Glutamatergic neuron (in vitro differentiated cells): Measurements from ENCODE around the gene CEP104. TPM values are rescaled to one million over a fixed set of nuclear protein-coding genes. Genes with fewer than 3 reads are reported as not detected.

Experiments
- DNase-seq: peaks from one replicate; pipeline ENCODE4 v3.0.0; 2022
- H3K27ac Mint-ChIP-seq: one replicate; pipeline ENCODE4 v1.8.0; 2020; ENCODE audit warnings: mild to moderate bottlenecking, mixed read lengths, inconsistent platforms; ENCODE audit not compliant: unreplicated experiment
- H3K27me3 Mint-ChIP-seq: one replicate; pipeline ENCODE4 v1.8.0; 2020; ENCODE audit warnings: mild to moderate bottlenecking, moderate library complexity, mixed read lengths, inconsistent platforms; ENCODE audit not compliant: unreplicated experiment
- H3K36me3 Mint-ChIP-seq: one replicate; pipeline ENCODE4 v1.8.0; 2020; ENCODE audit warnings: mild to moderate bottlenecking, mixed read lengths, inconsistent platforms; ENCODE audit not compliant: unreplicated experiment
- H3K4me1 Mint-ChIP-seq: one replicate; pipeline ENCODE4 v1.8.0; 2020; ENCODE audit warnings: mild to moderate bottlenecking, low read depth, mixed read lengths, inconsistent platforms; ENCODE audit not compliant: unreplicated experiment
- H3K4me3 Mint-ChIP-seq: one replicate; pipeline ENCODE4 v1.8.0; 2020; ENCODE audit warnings: mild to moderate bottlenecking, mixed read lengths, inconsistent platforms; ENCODE audit not compliant: unreplicated experiment
- H3K9me3 Mint-ChIP-seq: one replicate; pipeline ENCODE4 v1.8.0; 2020; ENCODE audit warnings: mild to moderate bottlenecking, moderate library complexity, mixed read lengths, inconsistent platforms; ENCODE audit not compliant: unreplicated experiment
- total RNA-seq: library from RNA; stranded (reverse); fragmentation: NEBNext Ultra II Directional; extraction: Animal tissue kit (Norgen Biotek cat#: 25700); gene quantifications from one replicate; pipeline ENCODE4 v1.2.1, GENCODE V29; 2021; ENCODE audit not compliant: unreplicated experiment
- TF ChIP-seq, protein P1 (sequence below): fragments of 200-600 bp; sonication (generic); IDR thresholded peaks from one replicate; pipeline ENCODE4 v1.5.0; 2021; ENCODE audit not compliant: partially characterized antibody, unreplicated experiment

Gene CEP104
- total RNA-seq, 1 donor from 2014 or later: 102 TPM

DNA sequence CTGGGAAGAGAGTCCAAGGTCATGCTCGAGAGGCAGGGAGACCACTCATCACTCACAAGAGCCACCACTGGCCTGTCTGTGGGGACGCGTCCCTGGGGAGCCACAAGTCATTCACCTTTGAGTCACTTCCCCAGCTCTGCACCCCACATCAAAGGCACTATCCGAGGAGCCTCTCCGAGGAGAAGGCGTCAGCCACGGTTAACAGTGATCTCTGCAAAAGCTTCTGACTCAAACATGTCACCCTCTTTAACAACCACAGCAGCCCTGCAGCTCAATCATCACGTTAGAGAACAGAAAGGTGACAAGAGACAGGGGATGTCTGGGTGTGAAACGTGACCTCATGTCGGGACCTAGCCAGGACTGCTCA lies 69.7 kb downstream of the CEP104 start:
- TF ChIP-seq, protein P1, sequence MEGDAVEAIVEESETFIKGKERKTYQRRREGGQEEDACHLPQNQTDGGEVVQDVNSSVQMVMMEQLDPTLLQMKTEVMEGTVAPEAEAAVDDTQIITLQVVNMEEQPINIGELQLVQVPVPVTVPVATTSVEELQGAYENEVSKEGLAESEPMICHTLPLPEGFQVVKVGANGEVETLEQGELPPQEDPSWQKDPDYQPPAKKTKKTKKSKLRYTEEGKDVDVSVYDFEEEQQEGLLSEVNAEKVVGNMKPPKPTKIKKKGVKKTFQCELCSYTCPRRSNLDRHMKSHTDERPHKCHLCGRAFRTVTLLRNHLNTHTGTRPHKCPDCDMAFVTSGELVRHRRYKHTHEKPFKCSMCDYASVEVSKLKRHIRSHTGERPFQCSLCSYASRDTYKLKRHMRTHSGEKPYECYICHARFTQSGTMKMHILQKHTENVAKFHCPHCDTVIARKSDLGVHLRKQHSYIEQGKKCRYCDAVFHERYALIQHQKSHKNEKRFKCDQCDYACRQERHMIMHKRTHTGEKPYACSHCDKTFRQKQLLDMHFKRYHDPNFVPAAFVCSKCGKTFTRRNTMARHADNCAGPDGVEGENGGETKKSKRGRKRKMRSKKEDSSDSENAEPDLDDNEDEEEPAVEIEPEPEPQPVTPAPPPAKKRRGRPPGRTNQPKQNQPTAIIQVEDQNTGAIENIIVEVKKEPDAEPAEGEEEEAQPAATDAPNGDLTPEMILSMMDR: no peak
- Mint-ChIP-seq H3K4me1 (peaks cover 21% of the 10 kb centered on the region), H3K27me3 (peaks cover 8% of the 10 kb centered on the region), H3K4me3 (no peak overlapping the region), H3K9me3 (peaks cover 3% of the 10 kb centered on the region), H3K36me3 (peaks cover 5% of the 10 kb centered on the region), H3K27ac (peak overlapping the region; percentile 12)
- no peak for DNase-seq

DNA sequence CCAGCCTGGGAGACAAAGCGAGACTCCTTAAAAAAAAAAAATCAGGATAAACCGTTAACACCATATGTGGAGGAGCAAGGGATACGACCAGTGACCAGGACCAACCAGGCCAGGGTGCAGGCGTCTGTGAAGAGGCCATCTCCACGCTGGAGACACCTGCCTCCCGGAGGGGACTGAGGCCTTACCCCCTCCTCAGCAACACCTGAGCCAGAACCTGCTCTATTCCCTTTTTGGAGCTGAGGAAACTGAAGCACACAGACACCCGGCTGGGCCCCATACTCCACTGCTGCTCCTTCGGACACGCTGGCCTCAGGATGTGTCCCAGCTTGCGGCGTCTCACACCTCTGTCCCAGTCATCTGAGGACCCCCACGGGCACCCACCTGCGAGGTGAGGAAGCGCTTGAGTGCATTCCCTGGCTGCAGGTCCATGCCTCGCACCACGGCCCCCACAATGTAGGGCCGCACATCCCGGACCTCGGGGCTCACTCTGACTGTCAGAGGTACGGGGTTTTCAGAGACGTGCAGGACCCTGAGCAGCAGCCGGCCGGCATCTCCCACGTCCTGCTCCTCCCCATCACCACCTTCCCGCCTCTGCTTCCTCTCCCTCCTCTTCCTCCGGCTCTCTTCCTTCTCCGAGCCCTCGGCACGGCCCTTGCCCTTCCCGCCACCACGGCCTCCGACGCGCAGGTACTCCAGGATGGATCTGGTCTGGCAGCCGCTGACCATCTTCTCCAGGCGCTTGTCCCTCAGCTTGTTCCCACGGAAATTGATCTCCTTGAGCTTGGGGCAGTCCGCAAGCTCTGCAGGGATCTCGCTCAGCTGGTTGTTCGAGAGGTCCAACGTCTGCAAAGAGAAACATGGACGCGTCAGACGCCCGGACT lies 70.3 kb downstream of the CEP104 start:
- H3K4me1 Mint-ChIP-seq: peaks cover 21% of the 10 kb centered on the region
- H3K36me3 Mint-ChIP-seq: peaks cover 5% of the 10 kb centered on the region
- peaks cover 9% of the 10 kb centered on the region for H3K27me3 Mint-ChIP-seq
- peaks cover 3% of the 10 kb centered on the region for H3K9me3 Mint-ChIP-seq
- H3K27ac Mint-ChIP-seq: peak overlapping the region; percentile 12
- TF ChIP-seq, protein P1: no peak
- no peak overlapping the region for H3K4me3 Mint-ChIP-seq
- DNase-seq: no peak

DNA sequence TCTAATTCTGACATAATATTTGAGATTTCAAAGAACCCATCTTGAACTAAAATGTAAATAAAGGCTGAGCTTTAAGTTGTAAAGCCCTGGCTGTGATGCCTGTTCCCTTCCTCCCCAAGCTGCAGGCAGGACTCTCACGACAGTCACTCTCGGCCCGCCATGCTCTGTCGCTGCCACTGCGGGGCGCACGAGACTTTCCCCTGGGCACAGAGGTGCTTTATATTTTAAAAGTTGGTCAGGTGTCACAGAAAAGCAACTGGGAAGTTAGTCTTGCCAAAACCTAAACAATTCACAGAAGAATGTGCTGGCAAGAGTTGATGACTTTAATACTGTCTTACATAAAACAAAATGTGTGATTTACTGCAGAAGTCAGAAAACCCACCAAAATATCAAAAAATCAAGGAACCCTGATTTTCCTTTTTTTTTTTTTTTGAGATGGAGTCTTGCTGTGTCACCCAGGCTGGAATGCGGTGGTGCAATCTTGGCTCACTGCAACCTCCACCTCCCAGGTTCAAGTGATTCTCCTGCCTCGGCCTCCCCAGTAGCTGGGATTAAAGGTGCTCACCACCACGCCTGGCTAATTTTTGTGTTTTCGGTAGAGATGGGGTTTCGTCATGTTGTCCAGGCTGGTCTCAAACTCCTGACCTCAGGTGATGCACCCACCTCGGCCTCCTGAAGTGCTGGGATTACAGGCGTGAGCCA lies 71.4 kb downstream of the CEP104 start:
- Mint-ChIP-seq H3K4me3 (no peak overlapping the region), H3K9me3 (peaks cover 5% of the 10 kb centered on the region), H3K36me3 (peaks cover 5% of the 10 kb centered on the region), H3K4me1 (peaks cover 17% of the 10 kb centered on the region), H3K27ac (no peak overlapping the region), H3K27me3 (peaks cover 10% of the 10 kb centered on the region)
- TF ChIP-seq, protein P1: peak; percentile 43
- DNase-seq: peak; percentile 67

DNA sequence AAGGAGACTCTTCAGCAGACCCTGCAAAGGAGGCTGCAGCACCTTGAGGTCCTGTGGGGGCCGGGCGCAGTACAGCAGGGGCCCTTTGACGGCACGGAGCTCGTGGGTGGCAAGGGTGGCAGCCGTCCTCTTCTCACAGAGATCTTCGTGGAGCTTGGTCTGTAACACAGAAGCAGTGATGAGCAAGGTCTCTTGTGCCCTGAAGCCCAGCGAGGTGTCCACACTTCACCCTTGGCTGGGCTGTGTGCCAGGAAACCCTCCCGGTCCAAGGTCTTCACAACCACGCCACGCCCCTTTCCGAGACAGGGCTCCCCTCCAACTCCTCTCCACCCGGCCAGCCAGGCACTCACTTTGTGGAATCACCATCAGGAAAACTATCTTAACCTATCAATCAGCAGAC lies 72.0 kb downstream of the CEP104 start:
- Mint-ChIP-seq H3K27ac (no peak overlapping the region), H3K27me3 (peaks cover 10% of the 10 kb centered on the region), H3K4me1 (peaks cover 13% of the 10 kb centered on the region), H3K36me3 (peaks cover 5% of the 10 kb centered on the region), H3K4me3 (no peak overlapping the region), H3K9me3 (peaks cover 5% of the 10 kb centered on the region)
- DNase-seq: no peak
- TF ChIP-seq, protein P1: no peak
